Suprapubic skin (tissue), 4 donors: Measurements from ENCODE around the gene FANK1. TPM values are rescaled to one million over a fixed set of nuclear protein-coding genes. Genes with fewer than 3 reads are reported as not detected.

Experiments
- DNase-seq, 2 donors: peaks; one replicate each; pipeline ENCODE4 v3.0.0-alpha.2; 2019; ENCODE audit warnings: low spot score in 2 of 2
- H3K27ac ChIP-seq: fragments of 200-600 bp; sonication (generic); one replicate; pipeline ENCODE4 v1.5.1; 2019
- H3K27me3 ChIP-seq: fragments of 200-600 bp; sonication (generic); one replicate; pipeline ENCODE4 v1.5.1; 2019
- H3K36me3 ChIP-seq: fragments of 200-600 bp; sonication (generic); one replicate; pipeline ENCODE4 v1.5.1; 2019
- H3K4me1 ChIP-seq: fragments of 200-600 bp; sonication (generic); one replicate; pipeline ENCODE4 v1.5.1; 2019
- H3K4me3 ChIP-seq: fragments of 200-600 bp; sonication (generic); one replicate; pipeline ENCODE4 v1.5.1; 2019; ENCODE audit warnings: mild to moderate bottlenecking
- H3K9me3 ChIP-seq: fragments of 200-600 bp; sonication (generic); one replicate; pipeline ENCODE4 v1.5.1; 2019
- EP300 ChIP-seq: sonication (generic); formaldehyde crosslinking; IDR thresholded peaks from one replicate; pipeline ENCODE4 v1.6.1; 2017; ENCODE audit warnings: antibody characterized with exemption
- POLR2A ChIP-seq, 2 donors: fragments of 450-650 bp; IDR thresholded peaks; one replicate each; pipeline ENCODE4 v1.6.1; 2017; ENCODE audit warnings: antibody characterized with exemption in 2 of 2, mild to moderate bottlenecking in 2 of 2, moderate library complexity in 2 of 2
- POLR2AphosphoS5 ChIP-seq, 3 donors: sonication (generic); formaldehyde crosslinking; IDR thresholded peaks; one replicate each; pipeline ENCODE4 v1.6.1; 2017; ENCODE audit warnings: antibody characterized with exemption in 3 of 3
- WGBS: methylation state at CpG from one replicate; pipeline ENCODE4 v1.1.5; 2018; 5-methylcytosine and 5-hydroxymethylcytosine counted together
- total RNA-seq, 4 donors: library from RNA; depleted of rRNA; stranded (reverse); fragments of >200 nt; gene quantifications; one replicate each; pipeline ENCODE4 v1.1.0, GENCODE V29; 2016
- TF ChIP-seq, protein P1 (sequence below), 2 donors: fragments of 200-600 bp in 1 of 2; fragments of 450-650 bp in 1 of 2; sonication (generic) in 1 of 2; IDR thresholded peaks; one replicate each; pipeline ENCODE4 v1.5.1; 2016 to 2019; ENCODE audit warnings: antibody characterized with exemption in 2 of 2, mild to moderate bottlenecking in 1 of 2, moderate library complexity in 1 of 2

Gene FANK1
- total RNA-seq, 4 donors from 2014 or later: 3.7 to 8.2 (median 5.8) TPM

DNA sequence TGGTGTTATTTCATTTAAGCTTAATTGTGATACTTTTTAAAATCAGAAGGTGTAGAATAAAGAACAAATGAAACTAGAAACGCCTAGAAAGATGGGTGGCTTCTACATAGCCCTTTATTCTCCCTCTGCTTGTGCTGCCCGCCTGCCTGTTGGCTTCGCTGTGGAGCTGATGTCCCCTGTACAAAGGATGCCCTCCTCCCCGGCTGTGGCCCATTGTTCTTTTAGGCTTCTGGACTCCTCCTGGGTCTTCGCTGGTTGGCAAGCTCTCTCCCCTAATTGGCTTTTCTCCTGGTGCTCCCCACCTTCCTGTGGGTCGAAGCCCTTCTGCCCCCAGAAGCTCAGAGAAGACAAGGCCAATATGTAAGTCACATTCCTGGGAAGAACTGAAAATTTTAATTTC, 98.2 kb downstream of the FANK1 start:
- WGBS: 92% methylated on average over 6 of the region's 6 CpGs
- no peak overlapping the region for H3K4me3 ChIP-seq
- TF ChIP-seq POLR2A (IDR thresholded peaks at IDR 0.05) (no peak), POLR2AphosphoS5 (IDR thresholded peaks at IDR 0.05) (no peak)

DNA sequence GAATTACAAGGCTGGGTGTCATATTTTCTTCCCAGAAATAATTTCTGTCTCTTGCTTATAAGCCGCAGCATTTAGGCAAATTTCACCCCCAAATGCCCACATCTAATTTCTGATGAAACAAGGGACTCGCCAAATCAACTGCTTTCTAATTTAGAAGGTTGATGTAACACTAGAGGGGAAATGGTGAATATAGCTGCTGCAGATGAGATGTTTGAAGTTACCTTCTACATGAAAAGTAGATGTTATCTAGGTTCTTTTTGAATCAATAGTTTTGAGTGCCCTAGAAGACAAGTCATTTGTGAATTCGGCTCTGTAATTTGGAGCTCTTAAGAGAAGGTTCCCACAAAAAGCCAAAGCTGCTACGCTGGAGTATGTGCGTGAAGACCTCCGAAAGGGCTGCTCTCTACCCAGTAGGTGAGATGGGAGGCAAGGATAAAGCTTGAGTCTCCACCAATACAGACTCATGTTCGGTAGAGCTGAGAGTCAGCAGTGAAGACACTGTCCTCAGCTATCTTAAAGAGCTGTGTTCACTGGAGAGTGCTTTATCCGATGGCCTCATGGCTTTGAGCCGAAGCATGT, 99.5 kb downstream of the FANK1 start:
- Histone ChIP-seq H3K9me3 (no peaks in the 10 kb centered on the region), H3K4me1 (no peaks in the 10 kb centered on the region), H3K36me3 (no peaks in the 10 kb centered on the region), H3K4me3 (no peak overlapping the region), H3K27me3 (no peaks in the 10 kb centered on the region), H3K27ac (no peak overlapping the region)
- 94% methylated on average over 9 of the region's 9 CpGs for WGBS
- no peak for TF ChIP-seq POLR2A (IDR thresholded peaks at IDR 0.05)
- TF ChIP-seq EP300: no peak
- TF ChIP-seq POLR2AphosphoS5 (IDR thresholded peaks at IDR 0.05): no peak
- TF ChIP-seq, protein P1, sequence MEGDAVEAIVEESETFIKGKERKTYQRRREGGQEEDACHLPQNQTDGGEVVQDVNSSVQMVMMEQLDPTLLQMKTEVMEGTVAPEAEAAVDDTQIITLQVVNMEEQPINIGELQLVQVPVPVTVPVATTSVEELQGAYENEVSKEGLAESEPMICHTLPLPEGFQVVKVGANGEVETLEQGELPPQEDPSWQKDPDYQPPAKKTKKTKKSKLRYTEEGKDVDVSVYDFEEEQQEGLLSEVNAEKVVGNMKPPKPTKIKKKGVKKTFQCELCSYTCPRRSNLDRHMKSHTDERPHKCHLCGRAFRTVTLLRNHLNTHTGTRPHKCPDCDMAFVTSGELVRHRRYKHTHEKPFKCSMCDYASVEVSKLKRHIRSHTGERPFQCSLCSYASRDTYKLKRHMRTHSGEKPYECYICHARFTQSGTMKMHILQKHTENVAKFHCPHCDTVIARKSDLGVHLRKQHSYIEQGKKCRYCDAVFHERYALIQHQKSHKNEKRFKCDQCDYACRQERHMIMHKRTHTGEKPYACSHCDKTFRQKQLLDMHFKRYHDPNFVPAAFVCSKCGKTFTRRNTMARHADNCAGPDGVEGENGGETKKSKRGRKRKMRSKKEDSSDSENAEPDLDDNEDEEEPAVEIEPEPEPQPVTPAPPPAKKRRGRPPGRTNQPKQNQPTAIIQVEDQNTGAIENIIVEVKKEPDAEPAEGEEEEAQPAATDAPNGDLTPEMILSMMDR (IDR thresholded peaks at IDR 0.05): no peak
- DNase-seq: no peak

More for the DNA sequence above, 98.2 kb downstream of the FANK1 start:
- Histone ChIP-seq H3K27ac (no peak overlapping the region), H3K27me3 (no peaks in the 10 kb centered on the region), H3K9me3 (no peaks in the 10 kb centered on the region), H3K36me3 (no peaks in the 10 kb centered on the region), H3K4me1 (no peaks in the 10 kb centered on the region)
- DNase-seq: no peak

DNA sequence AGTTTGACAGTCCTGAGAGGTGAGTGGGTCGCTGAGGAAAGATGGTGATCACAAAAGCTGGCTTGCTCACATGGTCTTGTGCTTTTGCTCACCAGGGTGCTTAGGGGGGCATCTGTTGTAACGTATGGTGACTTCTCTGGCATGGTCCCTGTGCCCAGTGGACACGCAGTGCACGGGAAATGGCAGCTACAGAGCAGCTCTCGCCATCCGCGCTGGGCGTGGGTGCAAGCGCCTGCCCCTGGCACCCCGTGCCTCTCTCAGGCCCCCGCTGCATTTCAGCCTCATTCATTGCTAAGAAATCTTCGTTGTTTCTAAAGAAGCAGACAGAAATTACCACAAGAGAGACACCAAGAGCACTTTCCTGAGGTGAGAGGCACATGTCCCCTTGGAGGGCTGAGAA, 101.2 kb downstream of the FANK1 start:
- no peaks in the 10 kb centered on the region for H3K9me3 ChIP-seq
- H3K27ac ChIP-seq: no peak overlapping the region
- H3K4me1 ChIP-seq: no peaks in the 10 kb centered on the region
- H3K27me3 ChIP-seq: no peaks in the 10 kb centered on the region
- no peak overlapping the region for H3K4me3 ChIP-seq
- TF ChIP-seq EP300 (no peak), POLR2AphosphoS5 (IDR thresholded peaks at IDR 0.05) (no peak), POLR2A (IDR thresholded peaks at IDR 0.05) (no peak)
- TF ChIP-seq, protein P1 (IDR thresholded peaks at IDR 0.05): no peak
- 96% methylated on average over 12 of the region's 12 CpGs for WGBS
- no peaks in the 10 kb centered on the region for H3K36me3 ChIP-seq
- DNase-seq: no peak

DNA sequence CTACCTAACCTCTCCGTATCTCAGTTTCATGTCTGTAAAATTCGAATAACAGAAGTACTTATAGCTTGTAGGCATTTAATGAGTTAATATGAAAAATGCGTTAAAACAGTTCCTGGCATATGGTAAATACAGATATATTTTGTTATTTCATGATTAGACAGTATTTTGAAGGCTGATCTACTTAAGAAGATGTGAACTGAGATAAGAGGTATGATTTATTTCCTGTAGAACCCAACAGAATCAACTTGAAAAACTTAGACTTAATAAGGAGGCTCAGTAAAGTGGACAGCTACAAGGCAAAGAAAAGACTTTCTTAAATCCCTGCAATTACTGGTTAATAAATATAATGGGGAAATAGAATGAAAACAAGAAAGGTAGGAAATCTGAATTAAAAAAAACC, 103.3 kb downstream of the FANK1 start:
- WGBS: 56% methylated on average over 3 of the region's 3 CpGs
- Histone ChIP-seq H3K27ac (no peak overlapping the region), H3K36me3 (no peaks in the 10 kb centered on the region), H3K4me3 (no peak overlapping the region), H3K27me3 (no peaks in the 10 kb centered on the region), H3K9me3 (no peaks in the 10 kb centered on the region), H3K4me1 (no peaks in the 10 kb centered on the region)
- TF ChIP-seq POLR2AphosphoS5 (IDR thresholded peaks at IDR 0.05) (no peak), EP300 (no peak), POLR2A (IDR thresholded peaks at IDR 0.05) (no peak)
- TF ChIP-seq, protein P1 (IDR thresholded peaks at IDR 0.05): no peak
- DNase-seq: no peak

DNA sequence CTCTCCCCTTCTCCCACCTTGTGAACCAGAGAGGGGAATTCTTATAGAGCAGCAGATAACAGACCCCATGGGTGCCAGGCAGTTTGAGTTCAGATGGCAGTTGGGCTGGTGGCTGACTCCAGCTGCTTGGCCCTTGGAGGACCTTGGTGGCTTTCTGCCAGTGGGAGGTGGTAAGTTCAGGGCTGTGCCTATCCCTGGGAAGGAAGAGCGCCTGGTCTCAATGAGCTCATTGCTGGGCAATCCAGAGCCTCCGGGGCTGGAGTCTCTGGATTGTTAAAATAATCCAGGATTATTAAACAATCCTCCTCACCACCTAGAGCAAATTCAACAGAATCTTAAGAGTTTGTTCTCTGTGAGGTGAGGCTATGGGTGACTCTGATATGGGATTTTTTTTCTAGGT, 105.2 kb downstream of the FANK1 start:
- Histone ChIP-seq H3K27me3 (no peaks in the 10 kb centered on the region), H3K4me3 (no peak overlapping the region), H3K9me3 (no peaks in the 10 kb centered on the region), H3K36me3 (no peaks in the 10 kb centered on the region), H3K27ac (no peak overlapping the region), H3K4me1 (no peaks in the 10 kb centered on the region)
- WGBS: no CpG with 5 or more reads among the region's 2 CpGs
- TF ChIP-seq POLR2AphosphoS5 (IDR thresholded peaks at IDR 0.05) (no peak), POLR2A (IDR thresholded peaks at IDR 0.05) (no peak), EP300 (no peak)
- TF ChIP-seq, protein P1 (IDR thresholded peaks at IDR 0.05): no peak
- no peak for DNase-seq

DNA sequence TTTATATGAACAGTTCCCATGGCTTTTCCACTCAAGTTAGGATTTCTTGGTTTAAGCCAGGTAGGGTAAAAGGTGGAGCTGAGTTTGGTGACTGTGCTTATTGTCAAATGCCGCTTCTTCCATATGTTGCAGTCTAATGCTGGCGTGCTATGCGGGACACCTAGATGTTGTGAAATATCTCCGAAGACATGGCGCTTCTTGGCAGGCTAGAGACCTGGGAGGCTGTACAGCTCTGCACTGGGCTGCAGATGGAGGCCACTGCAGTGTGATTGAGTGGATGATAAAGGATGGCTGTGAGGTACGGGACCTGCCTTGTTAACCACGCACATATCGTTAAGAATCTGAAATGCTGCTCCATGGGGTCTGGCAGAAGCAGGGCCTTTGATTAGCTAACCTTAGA, 108.4 kb downstream of the FANK1 start:
- no peaks in the 10 kb centered on the region for H3K4me1 ChIP-seq
- 85% methylated on average over 8 of the region's 8 CpGs for WGBS
- no peak for TF ChIP-seq POLR2AphosphoS5 (IDR thresholded peaks at IDR 0.05)
- TF ChIP-seq, protein P1 (IDR thresholded peaks at IDR 0.05): no peak
- no peak for TF ChIP-seq EP300
- no peak for TF ChIP-seq POLR2A (IDR thresholded peaks at IDR 0.05)

More for the DNA sequence above, 108.4 kb downstream of the FANK1 start:
- Histone ChIP-seq H3K27ac (no peak overlapping the region), H3K27me3 (no peaks in the 10 kb centered on the region), H3K4me3 (no peak overlapping the region), H3K36me3 (no peaks in the 10 kb centered on the region), H3K9me3 (no peaks in the 10 kb centered on the region)
- no peak for DNase-seq
